Mammary epithelial cell (primary cell): ENCODE data around the gene ZNF750.

Source experiments
- CTCF ChIP-seq, 2 donors: IDR thresholded peaks in 1 of 2; conservative IDR thresholded peaks in 1 of 2; 2 replicates each; pipeline ENCODE4 v1.5.1; 2011 to 2012; ENCODE audit warnings: inconsistent platforms in 2 of 2, low read length in 2 of 2, mild to moderate bottlenecking in 2 of 2, control low read depth in 1 of 2, low read depth in 1 of 2; ENCODE audit not compliant: insufficient read depth in 1 of 2; ENCODE audit errors: extremely low read depth in 1 of 2
- EZH2 ChIP-seq: IDR thresholded peaks from 2 replicates; pipeline ENCODE4 v1.6.1; 2012; ENCODE audit warnings: low read length, inconsistent platforms, borderline replicate concordance

- TF ChIP-seq EZH2: no peak
- no peak for TF ChIP-seq CTCF (conservative IDR thresholded peaks at IDR 0.05 in 1 of 2, IDR thresholded peaks at IDR 0.05 in 1 of 2; ENCODE audit: extremely low read depth in 1 of 2, insufficient read depth in 1 of 2, low read depth in 1 of 2, low read length in 2 of 2)
Observed at GRCh38 chr17:82780195-82780594, 59.6 kb downstream of the ZNF750 start.
